ENCODE results near the gene TPO.
"Not testable (repeated sequence)": the region's sequence is repeated elsewhere in the genome, so short reads cannot be mapped to it uniquely, and the experiment has no call there.

The TPO gene

DNA sequence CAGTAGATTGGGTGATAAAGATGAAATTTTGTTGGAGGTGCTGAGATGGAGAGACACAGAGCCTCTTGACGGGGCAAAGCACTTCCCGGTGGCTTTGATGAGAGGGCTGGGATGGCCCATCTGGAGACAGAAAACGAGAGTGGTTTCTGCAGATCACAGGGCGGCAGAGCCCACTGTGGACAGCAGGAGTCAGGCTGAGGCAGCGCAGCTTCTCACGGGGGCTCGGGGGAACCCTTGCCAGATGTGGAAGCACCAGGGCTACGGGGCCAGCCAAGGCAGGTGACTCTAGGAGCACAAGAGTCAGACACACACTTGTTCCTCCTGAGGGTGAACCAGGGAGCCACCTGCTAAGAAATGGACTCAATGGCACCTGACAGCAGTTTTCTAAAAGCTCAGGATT lies 78.5 kb downstream of the TPO start:
- H3K36me3 ChIP-seq (replicated peaks): no peaks in the 10 kb centered on the region
- H3K27me3 ChIP-seq (replicated peaks): no peaks in the 10 kb centered on the region
- TF ChIP-seq, protein P1, sequence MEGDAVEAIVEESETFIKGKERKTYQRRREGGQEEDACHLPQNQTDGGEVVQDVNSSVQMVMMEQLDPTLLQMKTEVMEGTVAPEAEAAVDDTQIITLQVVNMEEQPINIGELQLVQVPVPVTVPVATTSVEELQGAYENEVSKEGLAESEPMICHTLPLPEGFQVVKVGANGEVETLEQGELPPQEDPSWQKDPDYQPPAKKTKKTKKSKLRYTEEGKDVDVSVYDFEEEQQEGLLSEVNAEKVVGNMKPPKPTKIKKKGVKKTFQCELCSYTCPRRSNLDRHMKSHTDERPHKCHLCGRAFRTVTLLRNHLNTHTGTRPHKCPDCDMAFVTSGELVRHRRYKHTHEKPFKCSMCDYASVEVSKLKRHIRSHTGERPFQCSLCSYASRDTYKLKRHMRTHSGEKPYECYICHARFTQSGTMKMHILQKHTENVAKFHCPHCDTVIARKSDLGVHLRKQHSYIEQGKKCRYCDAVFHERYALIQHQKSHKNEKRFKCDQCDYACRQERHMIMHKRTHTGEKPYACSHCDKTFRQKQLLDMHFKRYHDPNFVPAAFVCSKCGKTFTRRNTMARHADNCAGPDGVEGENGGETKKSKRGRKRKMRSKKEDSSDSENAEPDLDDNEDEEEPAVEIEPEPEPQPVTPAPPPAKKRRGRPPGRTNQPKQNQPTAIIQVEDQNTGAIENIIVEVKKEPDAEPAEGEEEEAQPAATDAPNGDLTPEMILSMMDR (IDR thresholded peaks at IDR 0.05; ENCODE audit: low read depth, low read length, missing control alignments): no peak
- H3K4me3 ChIP-seq (ENCODE audit: low read depth, low read length): no peak overlapping the region
- no peak for DNase-seq
- in situ Hi-C loops (cut with HindIII; ENCODE audit: low pct_ligation_motif_present, low sequenced_read_pairs): no loop called here
- no peak overlapping the region for H3K27ac ChIP-seq

DNA sequence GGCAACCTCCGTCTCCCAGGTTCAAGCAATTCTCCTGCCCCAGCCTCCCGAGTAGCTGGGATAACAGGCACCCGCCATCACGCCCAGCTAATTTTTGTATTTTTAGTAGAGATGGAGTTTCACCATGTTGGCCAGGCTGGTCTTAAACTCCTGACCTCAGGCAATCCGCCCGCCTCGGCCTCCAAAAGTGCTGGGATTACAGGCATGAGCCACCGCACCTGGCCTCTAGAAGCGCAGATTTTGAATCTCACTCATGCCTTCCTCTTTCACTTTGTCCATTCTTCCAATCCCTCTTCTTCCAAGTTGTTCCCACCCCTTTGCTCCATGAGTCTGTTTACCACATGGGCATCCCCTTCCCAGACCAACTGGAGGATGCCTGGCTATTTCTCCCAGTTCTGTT lies 79.0 kb downstream of the TPO start:
- H3K27ac ChIP-seq; H3K36me3 ChIP-seq (replicated peaks); in situ Hi-C loops (cut with HindIII; ENCODE audit: low pct_ligation_motif_present, low sequenced_read_pairs); DNase-seq; H3K27me3 ChIP-seq (replicated peaks); H3K4me3 ChIP-seq (ENCODE audit: low read depth, low read length): not testable (repeated sequence)

DNA sequence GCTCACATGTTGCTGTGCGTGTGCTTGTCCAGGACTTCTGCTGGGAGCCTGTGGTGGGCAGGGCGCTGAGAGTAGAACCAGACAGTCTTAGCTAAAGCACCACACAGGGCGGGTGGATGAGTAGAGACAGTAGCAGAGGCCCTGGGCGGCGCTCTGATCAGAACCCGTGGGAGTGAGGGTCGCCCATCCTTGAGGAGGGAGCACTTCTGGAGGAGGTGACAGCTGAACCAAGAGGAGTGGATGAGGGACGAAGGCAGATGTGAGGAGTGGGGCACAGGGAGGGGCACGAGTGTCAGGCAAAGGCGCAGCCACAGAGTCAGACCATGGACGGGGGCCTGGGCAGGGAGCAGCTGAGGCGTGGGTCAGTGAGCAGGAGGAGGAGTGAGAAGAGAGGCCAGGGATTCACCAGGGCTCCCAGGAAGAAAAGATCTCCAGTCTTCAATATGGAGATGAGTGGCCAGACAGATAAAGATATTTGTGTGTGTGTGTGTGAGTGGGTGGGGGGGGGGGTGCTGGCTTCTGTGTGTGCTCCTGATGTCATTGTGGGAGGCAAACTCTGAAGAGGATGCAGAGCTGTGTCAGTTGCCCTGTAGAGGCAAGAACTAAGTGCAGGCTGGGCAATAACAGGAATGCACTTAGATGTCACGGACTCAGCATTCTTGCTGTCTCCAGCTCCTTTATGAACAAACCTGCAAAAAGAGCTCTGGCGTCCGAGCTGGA lies 79.6 kb downstream of the TPO start:
- Histone ChIP-seq H3K27me3 (replicated peaks) (no peaks in the 10 kb centered on the region), H3K4me3 (ENCODE audit: low read depth, low read length) (no peak overlapping the region), H3K36me3 (replicated peaks) (no peaks in the 10 kb centered on the region), H3K27ac (no peak overlapping the region)
- in situ Hi-C loops (cut with HindIII; ENCODE audit: low pct_ligation_motif_present, low sequenced_read_pairs): no loop called here
- TF ChIP-seq, protein P1 (IDR thresholded peaks at IDR 0.05; ENCODE audit: low read depth, low read length, missing control alignments): no peak
- DNase-seq: no peak

DNA sequence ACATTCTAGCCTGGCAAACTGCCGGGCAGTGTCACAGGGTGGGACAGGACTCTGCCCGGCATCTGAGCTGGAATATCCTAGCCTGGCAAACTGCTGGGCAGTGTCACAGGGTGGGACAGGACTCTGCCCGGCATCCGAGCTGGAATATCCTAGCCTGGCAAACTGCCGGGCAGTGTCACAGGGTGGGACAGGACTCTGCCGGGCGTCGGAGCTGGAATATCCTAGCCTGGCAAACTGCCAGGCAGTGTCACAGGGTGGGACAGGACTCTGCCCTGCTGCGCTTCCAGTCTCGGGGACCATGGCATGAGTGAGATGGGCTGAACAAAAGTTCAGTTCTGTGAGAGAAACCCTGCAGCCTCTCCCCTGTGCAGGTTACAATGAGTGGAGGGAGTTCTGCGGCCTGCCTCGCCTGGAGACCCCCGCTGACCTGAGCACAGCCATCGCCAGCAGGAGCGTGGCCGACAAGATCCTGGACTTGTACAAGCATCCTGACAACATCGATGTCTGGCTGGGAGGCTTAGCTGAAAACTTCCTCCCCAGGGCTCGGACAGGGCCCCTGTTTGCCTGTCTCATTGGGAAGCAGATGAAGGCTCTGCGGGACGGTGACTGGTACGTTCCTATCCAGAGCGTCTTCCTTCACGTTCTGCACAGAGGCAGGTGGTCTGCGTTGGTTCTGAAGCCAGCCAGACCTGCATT lies 80.3 kb downstream of the TPO start:
- in situ Hi-C loops (cut with HindIII; ENCODE audit: low pct_ligation_motif_present, low sequenced_read_pairs): no loop called here
- Histone ChIP-seq H3K27me3 (replicated peaks) (no peaks in the 10 kb centered on the region), H3K36me3 (replicated peaks) (no peaks in the 10 kb centered on the region), H3K27ac (no peak overlapping the region), H3K4me3 (ENCODE audit: low read depth, low read length) (no peak overlapping the region)
- DNase-seq: no peak
- TF ChIP-seq, protein P1 (IDR thresholded peaks at IDR 0.05; ENCODE audit: low read depth, low read length, missing control alignments): no peak

DNA sequence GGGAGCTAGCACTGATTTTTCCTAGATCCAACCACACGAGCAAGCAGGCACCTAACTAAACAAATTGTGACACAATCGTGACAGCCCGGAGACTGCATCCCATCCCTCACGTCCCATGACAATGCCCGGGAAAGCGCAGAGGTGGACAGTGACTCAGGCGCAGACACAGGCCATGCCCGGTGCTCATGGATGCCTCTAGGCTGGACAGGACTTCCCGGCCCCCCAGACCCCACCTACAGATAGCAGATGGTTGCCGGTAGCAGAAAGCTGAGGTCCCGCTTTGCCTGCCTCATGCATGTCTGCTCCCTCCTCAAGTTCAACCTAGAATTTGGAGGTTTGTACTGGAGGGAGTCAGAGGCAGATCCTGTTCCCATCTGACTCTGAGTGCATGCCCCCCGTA lies 81.0 kb downstream of the TPO start:
- Histone ChIP-seq H3K27ac (no peak overlapping the region), H3K27me3 (replicated peaks) (no peaks in the 10 kb centered on the region), H3K4me3 (ENCODE audit: low read depth, low read length) (no peak overlapping the region), H3K36me3 (replicated peaks) (no peaks in the 10 kb centered on the region)
- no peak for DNase-seq
- TF ChIP-seq, protein P1 (IDR thresholded peaks at IDR 0.05; ENCODE audit: low read depth, low read length, missing control alignments): no peak
- in situ Hi-C loops (cut with HindIII; ENCODE audit: low pct_ligation_motif_present, low sequenced_read_pairs): no loop called here

DNA sequence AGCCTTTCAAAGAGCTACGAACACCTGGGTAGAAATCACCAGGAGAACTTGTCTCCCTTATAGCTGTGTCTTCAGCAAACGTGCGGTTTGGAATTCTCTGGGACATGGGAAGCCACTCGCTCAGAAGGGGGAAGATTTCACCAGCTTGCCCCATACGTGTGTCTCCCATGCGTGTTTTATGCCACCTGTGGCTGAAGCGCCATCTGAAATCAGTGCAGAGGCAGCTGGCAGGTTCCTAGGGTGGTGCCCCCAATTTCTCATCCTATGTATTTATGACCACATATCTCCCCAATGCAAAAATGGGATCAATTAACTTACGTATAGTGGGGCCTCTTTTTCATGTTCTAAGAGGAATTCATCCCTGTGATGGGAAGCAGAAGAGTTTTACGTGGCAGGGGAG lies 81.6 kb downstream of the TPO start:
- in situ Hi-C loops (cut with HindIII; ENCODE audit: low pct_ligation_motif_present, low sequenced_read_pairs): no loop called here
- H3K27ac ChIP-seq: no peak overlapping the region
- H3K36me3 ChIP-seq (replicated peaks): no peaks in the 10 kb centered on the region
- TF ChIP-seq, protein P1 (IDR thresholded peaks at IDR 0.05; ENCODE audit: low read depth, low read length, missing control alignments): no peak
- H3K27me3 ChIP-seq (replicated peaks): no peaks in the 10 kb centered on the region
- H3K4me3 ChIP-seq (ENCODE audit: low read depth, low read length): no peak overlapping the region
- no peak for DNase-seq
